Measurements from ENCODE around the gene DNALI1. TPM values are rescaled to one million over a fixed set of nuclear protein-coding genes. Genes with fewer than 3 reads are reported as not detected.

The DNALI1 gene
- total RNA-seq, result 1 to 10 TPM in 3 of 4 donors, not detected in 1; 1.6 to 6.6 (median 3.7) TPM

DNA sequence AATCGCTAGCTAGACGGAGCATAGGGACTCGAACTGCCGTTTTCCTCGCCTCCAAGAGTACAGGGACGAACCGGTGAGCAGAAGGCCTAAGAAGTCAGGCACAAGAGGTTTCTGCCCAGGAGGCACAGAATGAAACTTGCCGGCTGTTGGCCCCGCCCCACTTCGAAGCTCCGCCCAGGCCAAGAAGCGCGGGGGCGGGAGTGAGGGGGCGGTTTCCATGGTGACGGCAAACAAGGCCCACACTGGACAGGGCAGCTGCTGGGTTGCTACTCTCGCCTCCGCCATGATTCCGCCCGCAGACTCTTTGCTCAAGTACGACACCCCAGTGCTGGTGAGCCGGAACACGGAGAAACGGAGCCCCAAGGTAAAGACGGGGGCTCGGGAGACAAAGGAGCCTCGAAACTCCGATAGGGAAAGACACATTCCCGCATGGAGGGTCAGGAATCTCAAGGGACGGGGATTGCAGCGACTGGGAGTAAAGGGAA, at the start of gene DNALI1:
Gene DNALI1 (plus strand): TSS at position 229 of the 485 bp plus-strand sequence. CDS start 55 bp downstream, at position 284.
- WGBS, 2 donors (ENCODE audit: low coverage in 1 of 2), result 21% methylated on average over 31 of the region's 31 CpGs; no CpG with 5 or more reads in 1 of the 2 donors
- no peaks in the 10 kb centered on the region for H3K27me3 ChIP-seq
- TF ChIP-seq CTCF (IDR thresholded peaks at IDR 0.05) (no peak), POLR2AphosphoS5 (IDR thresholded peaks at IDR 0.05) (peak in 1 of 3 donors; percentile 10)
- DNase-seq, result peak; percentile 82
- intact Hi-C loops (cut with DNase I; ENCODE audit: low total_unique reads) (no loop called here), in situ Hi-C loops (cut with MboI; ENCODE audit: low pct_ligation_motif_present in 1 of 4, low pct_unique_long_range_greater_than_20kb in 1 of 4, low sequenced_read_pairs in 3 of 4) (no loop called here)
- no peaks in the 10 kb centered on the region for H3K9me3 ChIP-seq
- no peaks in the 10 kb centered on the region for H3K36me3 ChIP-seq
- H3K4me3 ChIP-seq, result peak within 1 kb of the TSS in 3 of 4 donors; percentile 16 to 37 (median 31)
- H3K27ac ChIP-seq, result peak within 1 kb of the TSS in 3 of 4 donors; percentile 59 to 71 (median 65)
- peaks cover 11 to 32% (median 21%) of the 10 kb centered on the region in 4 donors for H3K4me1 ChIP-seq

DNA sequence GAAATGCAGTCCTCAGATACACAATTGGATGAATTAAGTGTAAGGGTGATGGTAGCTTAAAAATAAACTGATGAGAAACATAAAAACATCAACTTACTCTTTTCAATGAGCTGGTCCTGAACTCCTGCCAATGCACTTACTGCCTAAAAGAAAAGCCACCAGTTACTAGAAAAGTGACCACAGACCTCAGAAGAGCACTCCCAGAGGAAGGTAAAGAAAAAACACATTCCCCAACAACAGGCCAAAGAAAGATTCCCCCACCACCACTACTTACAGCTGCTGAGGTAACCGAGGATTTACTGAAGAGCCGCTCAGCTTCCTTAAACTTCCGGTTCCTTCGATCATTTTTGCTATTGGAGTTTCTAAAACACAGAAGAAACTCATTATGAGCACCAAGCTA, 47.6 kb upstream of the DNALI1 start:
- in situ Hi-C loops (cut with MboI; ENCODE audit: low pct_ligation_motif_present in 1 of 4, low pct_unique_long_range_greater_than_20kb in 1 of 4, low sequenced_read_pairs in 3 of 4), result loop anchor here in 1 of 4 donors (10.0 kb wide), 1 partner anchor 54 kb away; no protein-coding TSS in a partner anchor
- no peaks in the 10 kb centered on the region for H3K27me3 ChIP-seq
- TF ChIP-seq POLR2A (IDR thresholded peaks at IDR 0.05), result no peak
- TF ChIP-seq EP300 (IDR thresholded peaks at IDR 0.05; ENCODE audit: low read depth), result no peak
- TF ChIP-seq CTCF (IDR thresholded peaks at IDR 0.05), result no peak
- TF ChIP-seq POLR2AphosphoS5 (IDR thresholded peaks at IDR 0.05), result no peak
- no peak overlapping the region for H3K27ac ChIP-seq
- H3K36me3 ChIP-seq, result peaks cover 0 to 27% (median 12%) of the 10 kb centered on the region in 4 donors
- no peak overlapping the region for H3K4me3 ChIP-seq
- peaks cover 5 to 19% (median 8%) of the 10 kb centered on the region in 4 donors for H3K4me1 ChIP-seq
- intact Hi-C loops (cut with DNase I; ENCODE audit: low total_unique reads), result no loop called here
- WGBS, 2 donors (ENCODE audit: low coverage in 1 of 2), result 77% methylated on average over 4 of the region's 4 CpGs; no CpG with 5 or more reads in 1 of the 2 donors
- H3K9me3 ChIP-seq, result no peaks in the 10 kb centered on the region
- no peak for DNase-seq

DNA sequence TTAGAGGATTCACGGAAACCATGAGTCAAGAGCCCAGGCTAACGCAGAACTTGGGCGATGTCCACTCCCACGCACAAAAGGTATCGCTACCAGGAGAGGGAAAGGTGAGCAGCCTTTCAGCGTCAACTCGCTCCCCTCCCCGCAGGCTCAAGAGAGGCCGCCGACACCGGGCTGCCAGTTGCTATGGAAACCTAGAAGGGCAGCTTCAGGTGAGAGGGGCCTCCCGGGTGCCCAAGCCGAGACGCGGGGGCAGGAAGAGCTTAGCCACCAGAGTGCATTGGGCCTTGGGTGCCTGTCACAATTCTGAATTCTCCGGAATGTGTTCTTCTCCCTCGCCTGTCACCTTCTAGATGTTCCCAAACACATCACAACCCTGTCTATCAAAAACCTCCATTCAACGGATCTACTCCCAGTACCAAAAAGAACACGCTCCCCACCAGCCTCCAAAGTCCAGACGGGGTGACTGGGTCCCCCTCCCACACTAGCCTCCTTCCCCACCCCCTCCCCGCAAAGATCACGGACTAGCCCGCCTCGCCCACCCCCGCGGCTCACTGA, 42.9 kb upstream of the DNALI1 start:
- H3K4me3 ChIP-seq, result peak overlapping the region; percentile 73 to 96 (median 92)
- no peaks in the 10 kb centered on the region for H3K27me3 ChIP-seq
- 2 to 20% methylated on average over 1 to 24 of the region's 26 CpGs for WGBS, 2 donors (ENCODE audit: low coverage in 1 of 2)
- in situ Hi-C loops (cut with MboI; ENCODE audit: low pct_ligation_motif_present in 1 of 4, low pct_unique_long_range_greater_than_20kb in 1 of 4, low sequenced_read_pairs in 3 of 4) (no loop called here), intact Hi-C loops (cut with DNase I; ENCODE audit: low total_unique reads) (loop anchor here (5.0 kb wide), 1 partner anchor 298 kb away; no protein-coding TSS in a partner anchor)
- DNase-seq, result peak; percentile 33
- TF ChIP-seq POLR2A (IDR thresholded peaks at IDR 0.05) (no peak), POLR2AphosphoS5 (IDR thresholded peaks at IDR 0.05) (no peak), EP300 (IDR thresholded peaks at IDR 0.05; ENCODE audit: low read depth) (no peak), CTCF (IDR thresholded peaks at IDR 0.05) (no peak)
- H3K36me3 ChIP-seq, result peaks cover 0 to 6% (median 2%) of the 10 kb centered on the region in 4 donors
- peaks cover 10 to 26% (median 13%) of the 10 kb centered on the region in 4 donors for H3K4me1 ChIP-seq
- no peaks in the 10 kb centered on the region for H3K9me3 ChIP-seq
- peak overlapping the region; percentile 95 to 98 (median 98) for H3K27ac ChIP-seq

GRCh38 chr1:37514350-37515184, 42.2 kb upstream of the DNALI1 start, which contains the start of gene MEAF6:
Gene MEAF6, minus strand, starts transcription at chr1:37514766. Its CDS starts 20 bp downstream, at chr1:37514746.
- peak; percentile 86 for DNase-seq
- peak within 1 kb of the TSS; percentile 95 to 98 (median 98) for H3K27ac ChIP-seq
- H3K27me3 ChIP-seq, result no peaks in the 10 kb centered on the region
- peak; percentile 79 for TF ChIP-seq POLR2A (IDR thresholded peaks at IDR 0.05)
- peak in 4 of 5 experiments; percentile 61 to 89 (median 70) for TF ChIP-seq CTCF (IDR thresholded peaks at IDR 0.05)
- TF ChIP-seq POLR2AphosphoS5 (IDR thresholded peaks at IDR 0.05), result peak; percentile 66 to 85 (median 80)
- TF ChIP-seq EP300 (IDR thresholded peaks at IDR 0.05; ENCODE audit: low read depth), result no peak
- 0% methylated on average over 64 of the region's 100 CpGs; no CpG with 5 or more reads in 1 of the 2 donors for WGBS, 2 donors (ENCODE audit: low coverage in 1 of 2)
- intact Hi-C loops (cut with DNase I; ENCODE audit: low total_unique reads), result loop anchor here (5.0 kb wide), 1 partner anchor 298 kb away; no protein-coding TSS in a partner anchor
- peak within 1 kb of the TSS; percentile 73 to 96 (median 92) for H3K4me3 ChIP-seq
- peaks cover 10 to 26% (median 13%) of the 10 kb centered on the region in 4 donors for H3K4me1 ChIP-seq
- in situ Hi-C loops (cut with MboI; ENCODE audit: low pct_ligation_motif_present in 1 of 4, low pct_unique_long_range_greater_than_20kb in 1 of 4, low sequenced_read_pairs in 3 of 4), result no loop called here
- no peaks in the 10 kb centered on the region for H3K9me3 ChIP-seq
- no peaks in the 10 kb centered on the region for H3K36me3 ChIP-seq

All from transverse colon (tissue), 4 donors.